ENCODE measurements around the gene KCNQ1. TPM values are rescaled to one million over a fixed set of nuclear protein-coding genes. Genes with fewer than 3 reads are reported as not detected.

KCNQ1 gene
- total RNA-seq, 3 donors from 2014 or later (not counting 1 experiment from before 2014, with no cell fraction given), result 1.9 to 7.8 (median 3.3) TPM

GRCh38 chr11:2737226-2737590 lies 292.4 kb downstream of the KCNQ1 start:
- Mint-ChIP-seq H3K27ac (no peak overlapping the region), H3K27me3 (ENCODE audit: low read depth in 2 of 2) (no peaks in the 10 kb centered on the region), H3K4me3 (no peak overlapping the region), H3K36me3 (no peaks in the 10 kb centered on the region), H3K9me3 (no peaks in the 10 kb centered on the region), H3K4me1 (no peaks in the 10 kb centered on the region)
- Histone ChIP-seq H3K27ac (ENCODE audit: low read length) (no peak overlapping the region), H3K9me3 (ENCODE audit: control insufficient read depth, insufficient read depth, low read length) (no peaks in the 10 kb centered on the region), H3K4me1 (ENCODE audit: control insufficient read depth, insufficient read depth, low read length) (no peaks in the 10 kb centered on the region), H3K4me3 (ENCODE audit: low read length) (no peak overlapping the region), H3K36me3 (ENCODE audit: control insufficient read depth, insufficient read depth, low read length) (no peaks in the 10 kb centered on the region), H3K27me3 (ENCODE audit: control insufficient read depth, insufficient read depth, low read length) (no peaks in the 10 kb centered on the region)
- 95% methylated on average over 7 of the region's 7 CpGs for WGBS (ENCODE audit: insufficient coverage)
- no peak for ATAC-seq
- no peak for DNase-seq
- intact Hi-C loops (cut with micrococcal nuclease), result no loop called here
- TF ChIP-seq CTCF (IDR thresholded peaks at IDR 0.05), result no peak

- H3K27ac ChIP-seq (ENCODE audit: low read length), result no peak overlapping the region
- intact Hi-C loops (cut with micrococcal nuclease), result no loop called here
- H3K4me1 ChIP-seq (ENCODE audit: control insufficient read depth, insufficient read depth, low read length), result no peaks in the 10 kb centered on the region
- no peak for DNase-seq
- WGBS (ENCODE audit: insufficient coverage), result 71% methylated on average over 5 of the region's 5 CpGs
- TF ChIP-seq CTCF (IDR thresholded peaks at IDR 0.05), result no peak
- H3K27me3 ChIP-seq (ENCODE audit: control insufficient read depth, insufficient read depth, low read length), result no peaks in the 10 kb centered on the region
- no peak for ATAC-seq
- no peak overlapping the region for H3K4me3 ChIP-seq (ENCODE audit: low read length)
- no peaks in the 10 kb centered on the region for H3K9me3 ChIP-seq (ENCODE audit: control insufficient read depth, insufficient read depth, low read length)
- Mint-ChIP-seq H3K27me3 (ENCODE audit: low read depth in 2 of 2) (no peaks in the 10 kb centered on the region), H3K36me3 (no peaks in the 10 kb centered on the region), H3K4me1 (no peaks in the 10 kb centered on the region), H3K4me3 (no peak overlapping the region), H3K9me3 (no peaks in the 10 kb centered on the region), H3K27ac (no peak overlapping the region)
- no peaks in the 10 kb centered on the region for H3K36me3 ChIP-seq (ENCODE audit: control insufficient read depth, insufficient read depth, low read length)
Observed at GRCh38 chr11:2737866-2738265, 293.1 kb downstream of the KCNQ1 start.

GRCh38 chr11:2738551-2739431 lies 294.0 kb downstream of the KCNQ1 start:
- Histone ChIP-seq H3K4me3 (ENCODE audit: low read length) (no peak overlapping the region), H3K9me3 (ENCODE audit: control insufficient read depth, insufficient read depth, low read length) (no peaks in the 10 kb centered on the region), H3K27me3 (ENCODE audit: control insufficient read depth, insufficient read depth, low read length) (no peaks in the 10 kb centered on the region), H3K36me3 (ENCODE audit: control insufficient read depth, insufficient read depth, low read length) (no peaks in the 10 kb centered on the region), H3K4me1 (ENCODE audit: control insufficient read depth, insufficient read depth, low read length) (no peaks in the 10 kb centered on the region), H3K27ac (ENCODE audit: low read length) (no peak overlapping the region)
- no peak for TF ChIP-seq CTCF (IDR thresholded peaks at IDR 0.05)
- ATAC-seq (no peak), DNase-seq (no peak)
- Mint-ChIP-seq H3K4me3 (no peak overlapping the region), H3K27ac (no peak overlapping the region), H3K9me3 (no peaks in the 10 kb centered on the region), H3K4me1 (no peaks in the 10 kb centered on the region), H3K27me3 (ENCODE audit: low read depth in 2 of 2) (no peaks in the 10 kb centered on the region), H3K36me3 (no peaks in the 10 kb centered on the region)
- WGBS (ENCODE audit: insufficient coverage), result 82% methylated on average over 14 of the region's 14 CpGs
- intact Hi-C loops (cut with micrococcal nuclease), result no loop called here
